NCI-H510A (cell line): ENCODE results near the gene TSR2.
"Not testable (repeated sequence)": the region's sequence is repeated elsewhere in the genome, so short reads cannot be mapped to it uniquely, and the experiment has no call there.

Experiments used
- DNase-seq: peaks from one replicate; lab custom pipeline; 2025; lab: John Stamatoyannopoulos, UW

TSR2 gene

GRCh38 chrX:54473993-54474859 is 34.0 kb downstream of the TSR2 start:
- DNase-seq = no peak

- DNase-seq = peak; percentile 14
These were observed 39.2 kb downstream of the TSR2 start for GRCh38 chrX:54479136-54480111.

GRCh38 chrX:54482839-54483593 is 42.8 kb downstream of the TSR2 start:
- DNase-seq = peak; percentile 52

- DNase-seq = no peak
These were observed 43.7 kb downstream of the TSR2 start for GRCh38 chrX:54483946-54484345.

GRCh38 chrX:54484666-54485065 is 44.5 kb downstream of the TSR2 start:
- DNase-seq = no peak

- not testable (repeated sequence) for DNase-seq
These were observed 49.6 kb downstream of the TSR2 start for GRCh38 chrX:54489819-54490218.

GRCh38 chrX:54492340-54492739 is 52.1 kb downstream of the TSR2 start:
- DNase-seq = no peak

GRCh38 chrX:54494166-54494988 is 54.2 kb downstream of the TSR2 start:
- no peak for DNase-seq
